VCaP (cell line): Measurements from ENCODE around the gene LRIG1.

Source experiments
- H3K27ac ChIP-seq: fragments of 450-650 bp; 2 replicates; pipeline ENCODE4 v1.5.1; 2017
- CTCF ChIP-seq: fragments of 450-650 bp; conservative IDR thresholded peaks from 2 replicates; pipeline ENCODE4 v1.5.1; 2017; ENCODE audit warnings: mild to moderate bottlenecking, moderate library complexity

The LRIG1 gene

DNA sequence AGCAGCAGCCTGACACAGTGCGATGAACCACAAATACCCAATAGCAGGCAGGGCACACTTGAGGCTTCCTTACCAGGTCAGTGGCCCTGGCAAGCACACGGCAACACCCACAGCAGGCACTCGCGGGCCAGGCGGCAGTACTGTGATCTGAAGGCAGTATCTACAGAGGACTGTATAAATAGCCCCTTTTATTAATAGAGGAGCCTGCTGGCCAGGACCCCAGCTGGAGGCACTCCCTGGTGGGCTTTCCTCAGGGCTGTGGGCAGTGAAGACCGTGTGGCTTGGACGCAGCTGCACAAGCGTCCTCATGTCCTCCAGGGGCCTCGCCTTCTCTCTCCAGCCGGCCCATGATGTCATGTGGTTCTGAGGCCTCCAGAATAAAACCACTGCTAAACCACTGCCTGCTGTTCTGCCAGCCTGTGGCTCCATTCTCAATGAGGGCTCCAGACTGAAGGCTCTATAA is 44.1 kb downstream of the LRIG1 start:
- no peak for TF ChIP-seq CTCF
- H3K27ac ChIP-seq, result no peak overlapping the region

DNA sequence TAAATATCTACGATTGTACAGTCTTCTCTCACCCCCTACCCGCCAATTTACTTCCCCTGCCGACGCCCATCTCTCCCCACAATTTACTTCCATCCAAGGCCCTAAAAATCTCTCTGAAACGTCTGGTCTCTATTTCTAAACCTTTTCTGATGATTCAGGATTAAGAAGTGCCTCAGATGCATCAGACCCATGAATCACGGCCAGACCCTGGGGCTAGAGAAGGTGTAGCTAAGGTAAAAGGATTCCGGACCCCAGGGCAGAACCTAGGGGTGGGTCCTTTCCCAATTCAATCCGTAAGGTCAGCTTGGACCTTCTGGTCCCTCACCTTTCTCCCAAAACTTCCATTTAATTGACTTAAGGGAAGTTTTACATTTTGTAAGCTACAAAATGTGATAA is 46.4 kb downstream of the LRIG1 start:
- no peak overlapping the region for H3K27ac ChIP-seq
- TF ChIP-seq CTCF, result no peak

GRCh38 chr3:66453651-66454463 is 47.0 kb downstream of the LRIG1 start:
- H3K27ac ChIP-seq, result no peak overlapping the region
- TF ChIP-seq CTCF, result no peak

GRCh38 chr3:66452303-66453011 is 48.4 kb downstream of the LRIG1 start:
- no peak for TF ChIP-seq CTCF
- peak overlapping the region; percentile 85 for H3K27ac ChIP-seq

DNA sequence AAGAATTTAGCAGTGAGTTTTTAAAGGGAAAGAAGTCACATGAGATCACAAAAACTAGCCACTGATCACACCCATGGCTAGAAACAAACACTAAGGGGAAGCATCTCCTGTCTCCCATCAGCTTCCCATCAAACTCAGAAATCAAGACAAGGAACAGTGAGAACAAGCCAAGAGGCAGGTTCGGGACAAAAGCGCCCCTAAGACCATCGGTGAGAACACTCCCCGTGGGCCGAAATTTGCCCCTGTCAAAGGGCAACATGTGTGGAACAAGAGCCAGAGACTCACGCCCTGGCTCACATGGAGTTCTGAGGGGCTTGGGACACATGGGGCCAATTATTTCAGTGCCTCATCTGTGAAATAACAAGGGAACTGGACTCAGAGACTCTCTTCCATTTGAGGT is 49.1 kb downstream of the LRIG1 start:
- no peak for TF ChIP-seq CTCF
- peak overlapping the region; percentile 85 for H3K27ac ChIP-seq

DNA sequence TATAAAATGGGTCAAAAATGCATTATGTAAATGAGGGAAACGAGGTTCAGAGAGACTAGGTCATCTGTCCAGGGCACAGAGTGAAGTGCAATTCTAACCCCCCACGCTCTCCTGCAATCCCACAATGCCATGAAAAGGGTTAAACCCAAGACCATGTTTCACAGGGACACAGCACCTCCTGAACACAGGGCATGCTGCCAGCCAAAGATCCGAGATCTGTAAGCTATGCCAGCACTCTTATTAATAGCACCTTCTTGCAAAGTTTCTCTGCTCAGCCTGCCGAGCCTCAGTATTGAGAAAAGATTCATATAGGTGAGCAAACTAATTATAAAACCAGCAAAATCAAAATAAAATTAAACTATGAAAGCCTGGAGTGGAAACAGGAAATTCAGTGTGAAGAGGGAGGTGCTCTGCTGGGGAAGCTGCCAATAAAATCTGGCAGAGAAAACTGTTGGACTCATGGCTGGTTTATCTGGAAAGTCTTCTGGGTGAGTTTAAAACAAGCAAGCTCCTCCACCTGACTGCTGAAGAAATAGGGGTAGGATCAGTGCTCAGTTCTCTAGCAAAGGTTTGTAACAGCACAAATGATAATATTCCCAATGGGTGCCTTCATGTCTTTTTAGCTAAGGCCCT is 50.3 kb downstream of the LRIG1 start:
- no peak for TF ChIP-seq CTCF
- H3K27ac ChIP-seq, result peak overlapping the region; percentile 85

DNA sequence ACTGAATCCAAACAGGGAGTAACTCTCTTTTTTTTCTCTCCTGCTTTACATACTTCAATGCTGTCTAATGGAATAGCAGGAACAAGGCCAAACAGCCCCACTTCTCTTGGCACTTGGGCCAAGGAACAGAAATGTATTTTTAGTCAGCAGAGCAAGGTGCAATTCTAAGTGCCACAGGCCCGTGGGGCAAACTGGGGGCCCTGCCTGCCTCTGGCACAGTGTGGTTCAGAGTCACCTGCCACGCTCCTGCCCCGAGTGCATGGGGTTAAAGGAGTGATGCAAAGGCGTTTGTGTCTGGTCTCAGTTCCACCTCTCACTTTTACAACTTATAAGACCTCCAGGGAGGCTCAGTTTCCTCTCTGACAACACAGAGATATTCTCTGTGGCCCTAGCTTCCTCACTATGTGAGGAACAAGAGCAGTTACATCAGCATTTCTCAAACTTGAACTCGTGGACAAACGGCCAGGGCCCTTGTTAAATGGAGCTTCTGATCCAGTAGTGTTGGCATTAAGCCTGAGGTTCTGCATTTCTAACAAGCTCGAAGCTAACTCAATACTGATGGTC is 51.3 kb downstream of the LRIG1 start:
- H3K27ac ChIP-seq, result peak overlapping the region; percentile 85
- no peak for TF ChIP-seq CTCF
